Cortex of kidney (tissue), 1 donor: ENCODE data around the gene WNK2.

Experiments
- DNase-seq: peaks from one replicate; lab custom pipeline; 2025; lab: John Stamatoyannopoulos, UW

WNK2 gene

GRCh38 chr9:93295456-93296076 is 111.6 kb downstream of the WNK2 start:
- no peak for DNase-seq

- no peak for DNase-seq
These were observed 113.0 kb downstream of the WNK2 start for GRCh38 chr9:93296889-93297480.

GRCh38 chr9:93297659-93298497 is 113.9 kb downstream of the WNK2 start:
- DNase-seq, result no peak

GRCh38 chr9:93298498-93299417 is 114.8 kb downstream of the WNK2 start:
- no peak for DNase-seq

- no peak for DNase-seq
These were observed 115.7 kb downstream of the WNK2 start for GRCh38 chr9:93299418-93300174.

- DNase-seq, result no peak
These were observed 116.2 kb downstream of the WNK2 start for GRCh38 chr9:93300175-93300572.

- no peak for DNase-seq
These were observed 116.7 kb downstream of the WNK2 start for GRCh38 chr9:93300585-93301081.

- no peak for DNase-seq
These were observed 117.4 kb downstream of the WNK2 start for GRCh38 chr9:93301291-93301811.

GRCh38 chr9:93301911-93302541 is 118.1 kb downstream of the WNK2 start:
- no peak for DNase-seq

- DNase-seq, result no peak
These were observed 118.8 kb downstream of the WNK2 start for GRCh38 chr9:93302586-93303257.

- no peak for DNase-seq
These were observed 119.4 kb downstream of the WNK2 start for GRCh38 chr9:93303258-93303771.

- DNase-seq, result no peak
These were observed 120.1 kb downstream of the WNK2 start for GRCh38 chr9:93303806-93304573.

GRCh38 chr9:93304574-93305496 is 120.9 kb downstream of the WNK2 start:
- DNase-seq, result no peak

- DNase-seq, result no peak
These were observed 121.6 kb downstream of the WNK2 start for GRCh38 chr9:93305497-93306020.

- DNase-seq, result no peak
These were observed 122.1 kb downstream of the WNK2 start for GRCh38 chr9:93306081-93306480.

- DNase-seq, result no peak
These were observed 122.7 kb downstream of the WNK2 start for GRCh38 chr9:93306579-93307091.

GRCh38 chr9:93307468-93308157 is 123.7 kb downstream of the WNK2 start:
- DNase-seq, result no peak
